HG03135 (cell line): ENCODE data around the gene NUP93.
"Not testable (repeated sequence)": the region's sequence is repeated elsewhere in the genome, so short reads cannot be mapped to it uniquely, and the experiment has no call there.

Source experiments
- ATAC-seq: cut with Tn5 transposase; IDR thresholded peaks from one replicate; pipeline ENCODE4 v1.9.1; 2021; ENCODE audit warnings: mild to moderate bottlenecking, moderate library complexity; ENCODE audit not compliant: unreplicated experiment

Gene NUP93

DNA sequence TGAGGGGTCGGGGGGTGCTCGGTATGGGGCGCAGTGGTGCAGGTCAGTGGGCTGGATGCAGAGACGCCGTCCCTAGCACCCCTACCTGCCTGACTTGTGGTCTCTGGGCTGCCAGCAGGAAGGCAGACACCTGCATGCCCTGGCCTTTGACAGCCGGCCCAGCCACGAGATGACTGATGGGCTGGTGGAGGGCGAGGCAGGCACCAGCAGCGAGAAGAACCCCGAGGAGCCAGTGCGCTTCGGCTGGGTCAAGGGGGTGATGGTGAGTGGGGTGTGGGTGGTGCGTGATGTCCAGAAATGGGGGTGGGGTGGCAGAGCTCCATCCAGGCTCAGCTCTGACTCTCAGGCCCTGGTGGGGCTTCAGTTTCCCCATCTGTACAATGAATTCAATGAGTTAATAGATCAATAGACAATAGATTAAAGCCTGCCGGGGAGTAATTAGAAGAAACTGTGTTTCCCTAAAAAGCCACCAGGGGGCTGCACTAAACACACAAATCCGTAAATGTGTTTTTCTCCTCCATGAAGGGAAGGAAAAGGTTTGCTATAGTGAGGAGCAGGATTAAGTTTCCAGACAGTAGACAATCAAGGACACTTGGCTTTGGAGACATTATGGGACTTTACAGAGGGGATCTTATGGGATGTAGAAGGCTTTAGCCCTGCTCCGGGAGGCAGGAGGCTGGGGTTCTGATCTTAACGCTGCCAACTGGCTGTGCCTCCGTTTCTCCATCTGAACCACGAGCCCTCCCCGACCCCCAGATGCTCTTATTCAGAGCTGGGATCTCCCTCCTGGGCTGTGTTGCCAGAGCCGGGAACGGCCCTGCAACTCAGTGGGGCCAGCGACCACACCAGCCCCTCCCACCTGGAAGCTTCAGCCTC, 137.3 kb downstream of the NUP93 start:
- no peak for ATAC-seq

DNA sequence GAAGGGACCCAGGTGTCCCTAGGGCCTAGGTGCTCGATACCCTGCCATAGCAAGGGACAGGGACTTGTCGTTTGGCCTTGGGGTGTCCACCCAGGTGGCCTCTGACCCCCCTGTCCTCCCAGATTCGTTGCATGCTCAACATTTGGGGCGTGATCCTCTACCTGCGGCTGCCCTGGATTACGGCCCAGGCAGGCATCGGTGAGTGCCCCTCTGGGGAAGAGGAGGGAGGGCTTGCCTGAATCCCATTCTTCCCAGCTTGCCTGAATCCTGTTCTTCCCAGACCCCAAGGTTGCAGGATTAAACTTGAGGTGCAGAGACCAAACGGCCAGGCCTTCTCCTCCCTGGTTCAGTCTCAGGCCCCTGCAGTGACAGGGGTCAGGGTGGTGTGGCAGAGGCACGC, 138.2 kb downstream of the NUP93 start:
- ATAC-seq = no peak

DNA sequence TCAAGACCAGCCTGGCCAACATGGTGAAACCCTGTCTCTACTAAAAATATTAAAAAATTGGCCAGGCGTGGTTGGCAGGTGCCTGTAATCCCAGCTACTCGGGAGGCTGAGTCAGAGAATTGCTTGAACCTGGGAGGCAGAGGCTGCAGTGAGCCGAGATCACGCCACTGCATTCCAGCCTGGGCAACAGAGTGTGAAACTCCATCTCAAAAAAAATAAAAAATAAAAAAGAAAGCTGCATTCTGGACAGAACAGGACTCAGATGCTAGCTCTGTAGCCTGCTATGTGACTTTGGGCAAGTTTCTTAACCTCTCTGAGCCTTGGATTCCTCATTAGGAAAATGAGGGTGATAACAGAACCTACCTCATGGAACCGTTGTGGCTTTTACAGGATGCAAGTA, 138.8 kb downstream of the NUP93 start:
- ATAC-seq = not testable (repeated sequence)

DNA sequence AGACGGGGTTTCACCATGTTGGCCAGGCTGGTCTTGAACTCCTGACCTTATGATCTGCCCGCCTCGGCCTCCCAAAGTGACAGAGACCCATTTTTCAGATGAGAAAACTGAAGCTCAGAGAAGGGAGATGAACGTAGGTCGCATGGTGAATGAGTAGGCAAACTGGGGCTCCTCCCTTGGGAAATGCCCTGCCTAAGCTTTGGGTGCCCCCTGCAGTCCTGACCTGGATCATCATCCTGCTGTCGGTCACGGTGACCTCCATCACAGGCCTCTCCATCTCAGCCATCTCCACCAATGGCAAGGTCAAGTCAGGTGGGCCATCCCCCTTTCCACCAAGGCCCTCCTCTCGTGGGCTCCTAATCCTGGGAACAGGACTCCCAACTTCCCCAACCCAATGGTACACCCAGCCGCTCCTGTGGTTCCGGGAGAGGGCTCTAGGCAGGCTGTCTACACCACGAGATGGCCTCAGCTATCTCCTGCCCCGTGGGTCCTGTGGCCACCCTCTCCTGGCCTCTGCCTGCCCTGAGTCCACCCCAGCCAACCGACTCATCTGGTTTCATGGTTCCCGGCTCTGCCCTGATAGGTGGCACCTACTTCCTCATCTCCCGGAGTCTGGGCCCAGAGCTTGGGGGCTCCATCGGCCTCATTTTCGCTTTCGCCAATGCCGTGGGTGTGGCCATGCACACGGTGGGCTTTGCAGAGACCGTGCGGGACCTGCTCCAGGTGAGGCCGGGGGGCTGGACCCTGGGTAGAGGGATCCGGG, 139.8 kb downstream of the NUP93 start:
- ATAC-seq = no peak

DNA sequence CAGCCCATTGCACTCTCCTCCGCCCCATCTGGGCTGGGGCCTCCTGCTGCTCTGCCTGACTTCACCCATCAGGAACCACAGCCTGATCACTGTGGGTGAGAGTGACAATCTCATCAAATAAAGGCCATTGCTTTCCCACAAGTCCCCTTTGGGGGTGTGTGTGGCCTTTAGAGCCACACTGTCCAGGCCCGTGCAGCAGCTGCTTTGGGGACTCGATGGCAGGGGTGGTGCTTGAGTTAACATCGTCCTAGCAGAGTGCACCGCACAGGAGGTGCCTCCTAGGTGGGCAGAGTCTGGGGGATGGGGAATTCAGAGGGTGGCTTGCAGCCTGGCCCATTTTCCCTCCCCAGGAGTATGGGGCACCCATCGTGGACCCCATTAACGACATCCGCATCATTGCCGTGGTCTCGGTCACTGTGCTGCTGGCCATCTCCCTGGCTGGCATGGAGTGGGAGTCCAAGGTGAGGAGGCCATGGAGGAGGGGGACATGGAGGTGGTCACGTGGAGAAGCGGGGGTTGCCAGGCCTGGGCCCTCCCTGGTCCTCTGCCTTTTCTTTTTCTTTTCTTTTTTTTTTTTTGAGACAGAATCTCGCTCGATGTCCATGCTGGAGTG, 140.5 kb downstream of the NUP93 start:
- ATAC-seq = no peak

DNA sequence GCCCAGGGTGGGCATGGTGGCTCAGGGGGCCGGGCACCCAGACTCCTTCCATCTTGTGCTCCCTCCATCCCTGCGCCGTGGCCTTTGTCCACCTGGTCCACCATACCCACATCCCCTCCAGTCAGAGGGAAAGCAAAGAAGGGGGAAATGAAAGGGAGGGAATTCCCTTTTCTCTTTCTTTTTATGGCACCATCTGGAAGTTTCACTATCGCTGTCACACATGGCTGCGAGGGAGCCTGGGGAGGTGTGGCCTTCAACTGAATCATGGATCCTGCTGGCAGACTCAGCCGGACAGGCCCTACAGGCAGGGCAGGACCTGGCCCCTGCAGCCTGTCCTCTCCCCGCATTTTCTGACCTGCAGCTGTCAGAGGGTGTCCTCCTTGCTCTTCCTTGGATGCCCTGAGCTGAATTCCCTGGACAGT, 141.3 kb downstream of the NUP93 start:
- ATAC-seq = no peak

DNA sequence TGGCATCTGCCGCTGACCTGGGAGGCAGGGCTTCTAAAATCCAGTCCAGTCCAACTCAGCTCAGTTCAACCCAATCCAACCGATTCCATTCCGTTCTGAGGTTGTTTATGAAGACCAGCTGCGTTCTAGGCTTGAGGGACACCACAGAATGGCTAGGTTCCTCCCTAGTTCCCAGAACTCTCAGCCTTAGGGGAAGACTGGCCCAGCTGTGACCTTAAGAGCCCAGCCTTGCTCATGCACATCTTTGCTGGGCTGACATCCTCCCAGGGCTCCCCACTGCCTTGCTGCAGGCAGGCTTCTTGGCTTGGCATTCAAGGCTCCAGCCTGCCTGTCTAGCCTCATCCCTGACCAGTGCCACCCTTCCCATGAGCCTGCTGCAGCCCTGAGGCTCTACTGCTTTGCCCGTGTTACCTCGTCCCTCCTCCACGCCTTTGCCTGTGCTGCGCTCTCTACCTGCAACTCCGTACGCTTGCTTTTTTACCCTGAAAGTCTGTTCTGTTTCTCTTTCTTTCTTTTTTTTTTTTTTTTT, 143.0 kb downstream of the NUP93 start:
- ATAC-seq = no peak

DNA sequence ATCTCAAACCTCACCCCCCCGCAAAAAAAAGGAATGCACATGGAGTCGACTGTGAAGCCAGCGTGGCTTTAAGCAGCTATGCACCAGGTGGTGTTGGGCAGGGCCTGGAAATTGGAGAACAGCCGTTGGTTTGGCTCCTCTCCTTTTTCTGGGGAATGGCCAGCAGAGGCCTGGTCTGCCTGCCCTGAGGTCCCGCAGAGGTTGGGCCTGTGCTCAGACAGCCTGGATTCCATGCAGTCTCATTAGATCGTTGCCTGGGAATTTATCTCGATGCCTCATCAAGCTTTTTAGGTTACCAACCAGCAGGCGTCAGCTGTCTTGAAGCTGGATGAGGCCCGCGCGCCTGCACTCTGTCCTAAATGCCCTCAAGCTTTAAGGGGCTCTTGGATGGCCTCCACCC, 144.9 kb downstream of the NUP93 start:
- no peak for ATAC-seq

DNA sequence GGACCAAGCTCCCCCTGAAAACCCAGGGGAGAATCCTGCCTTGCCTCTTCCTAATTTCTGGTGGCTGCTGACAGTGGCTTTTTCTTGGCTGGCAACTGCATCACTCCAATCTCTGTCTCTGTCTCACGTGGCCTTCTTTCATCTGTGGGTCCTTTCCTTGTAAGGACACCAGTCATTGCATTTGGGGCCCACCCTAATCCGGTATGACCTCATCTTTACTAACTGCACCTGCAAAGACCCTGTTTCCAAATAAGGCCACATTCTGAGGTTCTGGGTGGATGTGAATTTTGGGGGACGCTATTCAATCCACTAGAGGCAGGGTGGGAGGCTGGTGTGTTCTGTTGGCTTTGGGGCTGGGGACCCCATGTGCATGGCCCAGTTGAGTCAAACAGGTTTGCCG, 146.1 kb downstream of the NUP93 start:
- ATAC-seq = no peak

DNA sequence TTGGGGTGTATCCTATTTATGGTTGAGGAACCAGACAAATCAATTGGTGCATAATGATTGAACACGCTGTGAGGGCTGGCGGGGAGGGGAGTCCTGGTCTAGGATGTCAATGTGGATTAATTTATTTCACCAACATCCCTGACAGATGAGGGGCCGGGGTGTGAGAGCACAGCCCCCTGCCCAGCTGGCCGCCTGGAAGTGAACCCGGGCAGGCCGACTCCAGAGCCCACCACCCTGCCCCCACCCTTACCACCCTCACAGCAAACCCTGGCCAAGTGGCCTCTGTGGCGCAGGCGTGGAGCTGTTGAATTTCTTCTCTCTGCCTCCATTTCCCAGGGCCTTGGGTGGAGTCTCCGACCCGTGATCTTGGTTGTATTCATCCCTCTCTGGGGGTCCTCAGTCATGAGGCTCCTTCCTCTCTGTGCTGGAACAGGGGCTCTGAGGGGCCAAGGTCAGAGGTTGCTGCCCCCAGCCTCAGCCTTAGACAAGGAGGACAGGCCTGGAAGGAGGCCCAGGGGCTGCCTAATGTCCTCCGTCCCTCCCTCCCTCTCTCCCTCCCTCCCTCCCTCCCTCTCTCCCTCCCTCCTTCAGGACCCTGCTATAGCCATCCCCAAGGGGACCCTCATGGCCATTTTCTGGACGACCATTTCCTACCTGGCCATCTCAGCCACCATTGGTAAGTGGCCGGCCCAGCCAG, 147.7 kb downstream of the NUP93 start:
- ATAC-seq = no peak

DNA sequence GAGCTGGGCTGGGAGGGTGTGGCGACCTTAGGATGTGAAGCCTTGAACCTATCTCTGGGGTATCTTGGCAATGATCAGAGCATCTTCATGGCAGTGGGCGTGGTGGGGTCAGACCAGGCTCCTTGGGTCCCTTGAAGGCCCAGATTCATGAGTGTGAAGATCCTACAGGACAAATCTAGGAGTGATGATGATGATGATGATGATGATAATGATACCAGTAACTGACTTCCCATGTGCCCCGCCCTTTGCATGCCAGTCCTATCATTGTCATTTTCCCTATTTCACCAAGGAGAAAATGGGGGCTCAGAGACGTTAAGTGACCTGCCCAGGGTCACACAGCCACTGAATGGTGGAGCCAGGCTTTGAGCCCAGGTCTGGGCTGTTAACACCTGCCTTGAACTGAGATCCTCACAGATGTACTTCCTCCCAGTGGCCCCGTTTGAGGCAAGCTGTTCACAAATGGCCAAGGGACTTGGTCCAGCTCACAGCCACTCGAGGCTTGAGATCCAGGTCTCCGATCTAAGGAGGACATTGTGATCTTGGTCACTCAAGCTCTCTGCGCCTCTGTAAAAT, 148.4 kb downstream of the NUP93 start:
- no peak for ATAC-seq

DNA sequence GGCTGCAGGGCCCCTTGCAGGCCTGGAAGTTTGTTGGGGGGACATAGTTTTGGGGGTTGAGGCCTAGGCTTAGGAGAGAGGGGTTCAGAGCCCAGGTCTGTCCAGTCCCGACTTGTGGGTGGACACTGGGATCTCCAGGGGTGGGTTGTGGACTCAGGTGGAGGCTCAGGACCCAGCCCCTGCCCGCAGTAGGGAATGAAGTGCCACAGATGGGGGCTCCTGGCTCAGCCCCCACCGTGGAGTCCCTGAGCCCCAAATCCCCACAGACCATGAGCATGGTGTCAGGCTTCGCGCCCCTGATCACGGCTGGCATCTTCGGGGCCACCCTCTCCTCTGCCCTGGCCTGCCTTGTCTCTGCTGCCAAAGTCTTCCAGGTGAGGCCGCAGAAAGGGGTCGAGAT, 149.3 kb downstream of the NUP93 start:
- no peak for ATAC-seq

DNA sequence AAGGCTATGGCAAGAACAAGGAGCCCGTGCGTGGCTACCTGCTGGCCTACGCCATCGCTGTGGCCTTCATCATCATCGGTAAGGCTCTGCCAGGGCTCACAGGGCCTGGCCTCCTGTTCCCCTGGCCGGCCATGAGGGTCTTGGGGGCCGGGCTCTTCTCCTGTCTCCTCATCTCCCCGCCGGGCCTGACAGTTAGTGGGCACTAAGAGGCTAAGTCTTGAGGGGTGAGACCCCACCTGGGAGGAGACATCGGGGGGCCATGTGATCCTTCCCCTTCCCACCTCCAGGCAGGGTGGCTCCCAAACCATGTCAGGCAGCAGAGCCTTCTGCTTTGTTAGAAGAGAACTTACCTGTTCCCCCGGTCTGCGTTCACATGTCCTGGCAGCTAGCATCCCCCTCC, 150.2 kb downstream of the NUP93 start:
- no peak for ATAC-seq

DNA sequence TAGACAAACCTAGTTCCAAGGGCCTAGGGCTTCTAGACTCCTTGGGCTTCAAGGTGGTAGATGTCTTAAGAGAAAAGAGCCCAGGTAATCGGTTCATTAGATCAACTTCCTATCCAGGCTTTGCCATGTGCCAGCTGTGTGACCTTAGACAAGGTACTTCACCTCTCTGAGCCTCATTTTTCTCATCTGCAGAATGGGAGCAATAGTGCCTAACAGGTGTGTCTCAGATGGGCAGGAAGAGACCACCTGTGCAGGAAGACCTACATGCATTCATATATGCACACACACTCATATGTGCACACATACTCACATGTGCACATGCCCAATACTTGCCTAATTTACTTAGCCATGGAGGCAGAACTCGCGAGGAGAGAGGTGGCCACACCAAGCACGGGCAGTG, 150.8 kb downstream of the NUP93 start:
- ATAC-seq = no peak

DNA sequence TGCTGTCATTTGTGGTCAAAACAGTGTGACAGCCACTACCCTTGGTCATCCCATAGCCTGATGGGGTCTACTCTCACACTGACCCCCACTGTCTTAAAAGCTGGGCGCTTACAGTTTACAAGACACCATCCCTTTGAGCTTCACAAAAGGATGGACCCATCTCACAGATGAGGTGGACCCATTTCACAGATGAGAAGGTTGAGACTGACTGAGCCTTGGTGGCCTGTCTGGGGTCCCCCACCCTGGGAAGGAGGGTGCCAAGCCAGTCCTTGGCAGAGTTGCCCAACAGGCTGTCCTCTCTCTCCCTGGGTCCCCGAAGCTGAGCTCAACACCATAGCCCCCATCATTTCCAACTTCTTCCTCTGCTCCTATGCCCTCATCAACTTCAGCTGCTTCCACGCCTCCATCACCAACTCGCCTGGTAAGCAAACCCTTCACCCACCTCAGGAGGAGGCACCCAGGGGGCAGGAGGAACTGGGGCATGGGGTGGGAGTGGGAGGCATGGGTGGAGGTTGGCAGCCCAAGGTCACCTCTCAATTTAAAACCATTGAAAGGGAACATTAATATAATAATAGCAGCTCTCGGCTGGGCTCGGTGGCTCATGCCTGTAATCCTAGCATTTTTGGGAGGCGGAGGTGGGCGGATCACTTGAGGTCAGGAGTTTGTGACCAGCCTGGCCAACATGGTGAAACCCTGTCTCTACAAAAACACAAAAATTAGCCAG, 152.3 kb downstream of the NUP93 start:
- no peak for ATAC-seq

DNA sequence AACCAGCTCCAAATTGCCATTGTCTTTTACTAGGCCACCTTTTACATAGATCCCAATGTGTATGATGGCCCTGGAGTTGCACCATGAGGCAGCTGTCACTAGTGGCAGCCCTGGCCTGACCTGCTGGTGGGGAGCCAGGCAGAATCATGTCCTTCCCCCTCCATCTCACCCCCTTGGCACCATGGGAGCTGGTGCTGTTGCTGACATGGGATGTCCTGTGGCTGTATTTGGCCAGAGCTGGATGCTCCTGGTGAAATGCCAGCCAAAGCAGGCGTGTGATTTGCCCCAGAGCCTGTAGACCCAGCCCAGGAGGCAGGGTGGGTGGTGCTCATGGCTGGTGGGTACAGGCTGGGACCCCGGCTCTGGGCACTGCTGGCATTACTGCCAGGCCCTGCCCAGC, 153.7 kb downstream of the NUP93 start:
- ATAC-seq = no peak

DNA sequence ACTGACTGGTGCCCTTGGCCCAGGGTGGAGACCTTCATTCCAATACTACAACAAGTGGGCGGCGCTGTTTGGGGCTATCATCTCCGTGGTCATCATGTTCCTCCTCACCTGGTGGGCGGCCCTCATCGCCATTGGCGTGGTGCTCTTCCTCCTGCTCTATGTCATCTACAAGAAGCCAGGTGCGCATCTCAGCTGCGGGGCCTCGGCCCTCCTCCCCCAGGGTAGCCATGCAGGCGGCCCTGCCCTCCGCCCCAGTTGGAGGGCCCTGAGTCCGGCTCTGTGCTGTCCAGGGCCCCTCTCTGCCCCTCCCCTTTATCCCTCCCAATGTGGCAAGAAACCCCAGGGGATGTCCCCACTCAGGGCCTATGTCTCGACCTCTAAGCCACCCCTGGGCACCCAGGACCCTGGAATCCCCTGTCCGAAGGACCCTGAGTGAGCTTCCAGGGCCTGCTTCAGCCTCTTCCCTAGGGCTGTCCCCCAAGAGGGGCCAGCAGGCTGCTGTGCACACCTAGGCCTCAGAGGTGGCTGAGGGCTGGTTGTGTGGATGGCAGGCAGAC, 154.2 kb downstream of the NUP93 start:
- ATAC-seq = no peak

DNA sequence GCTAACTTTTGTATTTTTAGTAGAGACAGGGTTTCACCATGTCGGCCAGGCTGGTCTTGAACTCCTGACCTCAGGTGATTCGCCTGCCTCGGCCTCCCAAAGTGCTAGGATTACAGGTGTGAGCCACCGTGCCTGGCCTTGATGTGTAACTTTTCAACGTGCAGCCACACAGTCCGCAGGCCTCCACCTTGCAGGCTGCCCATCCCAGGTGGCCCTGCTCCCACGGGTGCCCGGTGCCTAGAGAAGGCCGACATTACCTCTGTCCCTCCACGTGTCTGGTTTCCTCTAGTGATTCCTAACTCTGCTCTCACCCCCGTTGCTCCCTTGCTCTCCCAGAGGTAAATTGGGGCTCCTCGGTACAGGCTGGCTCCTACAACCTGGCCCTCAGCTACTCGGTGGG, 155.0 kb downstream of the NUP93 start:
- not testable (repeated sequence) for ATAC-seq

DNA sequence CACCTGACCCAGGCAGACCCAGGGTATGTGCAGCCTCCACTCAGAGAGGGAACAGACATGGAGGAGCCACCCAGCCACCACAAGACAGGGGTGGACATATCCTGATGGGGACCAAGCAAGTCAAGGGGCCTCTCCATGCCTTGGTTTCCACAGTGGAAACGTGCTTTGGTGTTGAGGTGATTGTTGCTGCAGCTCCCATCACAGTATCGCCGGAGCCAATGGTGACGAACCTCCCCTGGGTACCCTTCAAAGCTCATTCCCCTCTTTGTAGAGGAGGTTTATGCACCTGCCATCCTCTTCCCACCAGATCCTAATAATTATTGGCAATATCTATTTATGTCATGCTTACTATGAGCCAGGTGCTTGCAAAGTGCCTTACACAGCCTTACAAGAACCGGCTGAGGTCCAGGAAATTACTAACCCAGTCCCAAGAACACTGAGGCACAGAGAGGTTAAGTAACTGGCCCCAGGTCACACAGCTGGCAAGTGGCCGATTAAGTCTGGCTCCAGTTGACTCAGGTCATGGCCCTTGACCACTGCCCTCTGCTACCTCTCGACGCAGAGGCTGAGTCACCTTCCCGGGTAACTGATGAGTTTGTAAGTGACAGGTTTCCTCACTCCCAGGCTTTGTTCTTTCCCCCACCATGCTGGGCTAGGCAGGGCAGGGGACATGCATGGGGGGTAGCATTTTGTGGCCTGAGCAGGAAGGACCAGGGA, 155.7 kb downstream of the NUP93 start:
- ATAC-seq = no peak
